GM18867 (cell line): ENCODE results near the gene IFI27L2.
"Not testable (repeated sequence)": the region's sequence is repeated elsewhere in the genome, so short reads cannot be mapped to it uniquely, and the experiment has no call there.

ENCODE experiments used
- ATAC-seq: cut with Tn5 transposase; IDR thresholded peaks from one replicate; pipeline ENCODE4 v1.9.1; 2021; ENCODE audit warnings: mild to moderate bottlenecking, moderate library complexity; ENCODE audit not compliant: unreplicated experiment

Gene IFI27L2

GRCh38 chr14:94129111-94129757, at the start of gene IFI27L2:
Gene IFI27L2 (minus strand): TSS chr14:94129604. CDS start chr14:94129564, 40 bp downstream.
- peak; percentile 93 for ATAC-seq

- no peak for ATAC-seq
Measured at GRCh38 chr14:94177806-94178205, 48.4 kb upstream of the IFI27L2 start.

- ATAC-seq: no peak
Measured at GRCh38 chr14:94176808-94177207, 47.4 kb upstream of the IFI27L2 start.

- no peak for ATAC-seq
Measured at GRCh38 chr14:94175747-94176146, 46.3 kb upstream of the IFI27L2 start.

- no peak for ATAC-seq
Measured at GRCh38 chr14:94175011-94175745, 45.8 kb upstream of the IFI27L2 start.

GRCh38 chr14:94174604-94175010, 45.2 kb upstream of the IFI27L2 start:
- ATAC-seq: peak; percentile 2

GRCh38 chr14:94173885-94174603, 44.6 kb upstream of the IFI27L2 start, which contains the start of gene PPP4R4:
Gene PPP4R4 (plus strand): TSS chr14:94174322. CDS start chr14:94174466, 144 bp downstream.
- ATAC-seq: peak; percentile 79

- ATAC-seq: peak; percentile 1
Measured at GRCh38 chr14:94173471-94173884, 44.1 kb upstream of the IFI27L2 start.

GRCh38 chr14:94172545-94172944, 43.1 kb upstream of the IFI27L2 start:
- ATAC-seq: no peak

GRCh38 chr14:94171208-94171607, 41.8 kb upstream of the IFI27L2 start:
- no peak for ATAC-seq

GRCh38 chr14:94170136-94170535, 40.7 kb upstream of the IFI27L2 start:
- no peak for ATAC-seq

- no peak for ATAC-seq
Measured at GRCh38 chr14:94165744-94166143, 36.3 kb upstream of the IFI27L2 start.

GRCh38 chr14:94164685-94165431, 35.5 kb upstream of the IFI27L2 start:
- ATAC-seq: no peak

GRCh38 chr14:94163796-94164195, 34.4 kb upstream of the IFI27L2 start:
- no peak for ATAC-seq

GRCh38 chr14:94162466-94162865, 33.1 kb upstream of the IFI27L2 start:
- no peak for ATAC-seq

GRCh38 chr14:94161981-94162380, 32.6 kb upstream of the IFI27L2 start:
- ATAC-seq: no peak

- ATAC-seq: no peak
Measured at GRCh38 chr14:94161058-94161457, 31.7 kb upstream of the IFI27L2 start.

GRCh38 chr14:94158239-94158883, 29.0 kb upstream of the IFI27L2 start:
- ATAC-seq: no peak

- no peak for ATAC-seq
Measured at GRCh38 chr14:94157197-94157596, 27.8 kb upstream of the IFI27L2 start.

- not testable (repeated sequence) for ATAC-seq
Measured at GRCh38 chr14:94156143-94156542, 26.7 kb upstream of the IFI27L2 start.
